ENCODE data around the gene MYCT1. TPM values are rescaled to one million over a fixed set of nuclear protein-coding genes. Genes with fewer than 3 reads are reported as not detected.

Gene MYCT1
- total RNA-seq, 1 experiment from 2014 or later = not detected

DNA sequence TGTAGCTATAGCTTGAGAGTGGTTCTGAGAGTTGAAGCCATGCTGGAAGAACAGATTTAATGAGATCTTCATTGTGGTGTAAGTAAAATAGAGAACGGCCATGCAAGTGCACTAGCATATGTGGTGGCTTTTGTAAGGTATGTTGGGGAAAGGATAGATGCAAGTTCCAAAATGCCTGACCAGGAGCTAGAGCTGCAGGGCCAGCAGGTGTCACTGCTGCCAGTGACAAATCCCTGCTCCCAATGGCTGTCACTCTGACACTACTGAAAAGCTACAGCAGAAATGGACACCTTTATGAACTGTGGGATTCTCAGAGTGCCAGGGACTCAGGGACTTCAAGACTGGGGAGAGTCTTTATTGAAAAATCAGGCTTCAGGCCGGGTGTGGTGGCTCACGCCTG is 29.8 kb downstream of the MYCT1 start:
- peak in 1 of 2 experiments; percentile 7 for DNase-seq
- CTCF ChIA-PET = interaction anchor here (1.3 kb wide), 1 partner anchor 221 kb away, joined by 5 read pairs; no protein-coding TSS in a partner anchor
- POLR2A ChIA-PET = no interaction called here

DNA sequence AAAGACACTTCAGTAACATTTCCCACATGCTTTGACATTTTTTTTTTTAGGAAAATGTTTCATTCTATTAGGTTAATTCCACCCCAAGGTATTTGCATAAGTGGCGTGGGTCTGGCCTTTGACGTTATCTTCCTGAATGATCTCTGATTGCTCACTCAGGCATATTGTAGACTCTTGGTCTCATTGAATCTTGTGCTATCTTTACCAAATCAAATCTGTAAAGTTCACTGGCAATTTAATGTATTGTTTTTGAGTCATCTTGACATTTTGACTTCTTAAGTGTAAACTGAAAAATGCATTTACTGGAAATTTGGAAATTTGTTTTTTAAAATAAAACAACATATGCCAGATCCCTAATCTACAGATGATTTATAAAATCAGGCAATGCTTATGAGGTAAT is 36.9 kb downstream of the MYCT1 start:
- no peak overlapping the region for H3K4me3 Mint-ChIP-seq (ENCODE audit: unreplicated experiment)
- no peaks in the 10 kb centered on the region for H3K4me1 Mint-ChIP-seq (ENCODE audit: low read depth, unreplicated experiment)
- H3K27me3 Mint-ChIP-seq (ENCODE audit: insufficient read depth, unreplicated experiment) = no peaks in the 10 kb centered on the region
- no peaks in the 10 kb centered on the region for H3K36me3 Mint-ChIP-seq (ENCODE audit: insufficient read depth, unreplicated experiment)
- intact Hi-C loops (cut with micrococcal nuclease; ENCODE audit: unreplicated experiment) = no loop called here
- no peaks in the 10 kb centered on the region for H3K4me1 ChIP-seq
- no peaks in the 10 kb centered on the region for H3K9me3 Mint-ChIP-seq (ENCODE audit: unreplicated experiment)
- DNase-seq = no peak
- TF ChIP-seq, protein P1, sequence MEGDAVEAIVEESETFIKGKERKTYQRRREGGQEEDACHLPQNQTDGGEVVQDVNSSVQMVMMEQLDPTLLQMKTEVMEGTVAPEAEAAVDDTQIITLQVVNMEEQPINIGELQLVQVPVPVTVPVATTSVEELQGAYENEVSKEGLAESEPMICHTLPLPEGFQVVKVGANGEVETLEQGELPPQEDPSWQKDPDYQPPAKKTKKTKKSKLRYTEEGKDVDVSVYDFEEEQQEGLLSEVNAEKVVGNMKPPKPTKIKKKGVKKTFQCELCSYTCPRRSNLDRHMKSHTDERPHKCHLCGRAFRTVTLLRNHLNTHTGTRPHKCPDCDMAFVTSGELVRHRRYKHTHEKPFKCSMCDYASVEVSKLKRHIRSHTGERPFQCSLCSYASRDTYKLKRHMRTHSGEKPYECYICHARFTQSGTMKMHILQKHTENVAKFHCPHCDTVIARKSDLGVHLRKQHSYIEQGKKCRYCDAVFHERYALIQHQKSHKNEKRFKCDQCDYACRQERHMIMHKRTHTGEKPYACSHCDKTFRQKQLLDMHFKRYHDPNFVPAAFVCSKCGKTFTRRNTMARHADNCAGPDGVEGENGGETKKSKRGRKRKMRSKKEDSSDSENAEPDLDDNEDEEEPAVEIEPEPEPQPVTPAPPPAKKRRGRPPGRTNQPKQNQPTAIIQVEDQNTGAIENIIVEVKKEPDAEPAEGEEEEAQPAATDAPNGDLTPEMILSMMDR (IDR thresholded peaks at IDR 0.05; ENCODE audit: insufficient read depth in 1 of 2, low read depth in 1 of 2, low read length in 1 of 2, severe bottlenecking in 1 of 2, unreplicated experiment in 1 of 2) = no peak
- H3K36me3 ChIP-seq (ENCODE audit: control insufficient read depth, insufficient read depth, low read length) = no peaks in the 10 kb centered on the region
- H3K9me3 ChIP-seq = no peaks in the 10 kb centered on the region
- POLR2A ChIA-PET = no interaction called here
- H3K27ac Mint-ChIP-seq (ENCODE audit: unreplicated experiment) = no peak overlapping the region
- no peak overlapping the region for H3K4me3 ChIP-seq (ENCODE audit: low read depth, low read length)
- no TSS peak for BruUV-seq (replicated peaks)
- CTCF ChIA-PET = no interaction called here
- H3K27me3 ChIP-seq (replicated peaks; ENCODE audit: control insufficient read depth, insufficient read depth, low read length) = no peaks in the 10 kb centered on the region

More for the DNA sequence above, 29.8 kb downstream of the MYCT1 start:
- Histone ChIP-seq H3K4me3 (ENCODE audit: low read depth, low read length) (no peak overlapping the region), H3K4me1 (no peaks in the 10 kb centered on the region), H3K36me3 (ENCODE audit: control insufficient read depth, insufficient read depth, low read length) (no peaks in the 10 kb centered on the region), H3K9me3 (no peaks in the 10 kb centered on the region), H3K27me3 (replicated peaks; ENCODE audit: control insufficient read depth, insufficient read depth, low read length) (no peaks in the 10 kb centered on the region)
- BruUV-seq (replicated peaks) = no TSS peak
- Mint-ChIP-seq H3K36me3 (ENCODE audit: insufficient read depth, unreplicated experiment) (no peaks in the 10 kb centered on the region), H3K27me3 (ENCODE audit: insufficient read depth, unreplicated experiment) (no peaks in the 10 kb centered on the region), H3K9me3 (ENCODE audit: unreplicated experiment) (no peaks in the 10 kb centered on the region), H3K4me1 (ENCODE audit: low read depth, unreplicated experiment) (no peaks in the 10 kb centered on the region), H3K27ac (ENCODE audit: unreplicated experiment) (no peak overlapping the region), H3K4me3 (ENCODE audit: unreplicated experiment) (no peak overlapping the region)
- TF ChIP-seq, protein P1 (IDR thresholded peaks at IDR 0.05; ENCODE audit: insufficient read depth in 1 of 2, low read depth in 1 of 2, low read length in 1 of 2, severe bottlenecking in 1 of 2, unreplicated experiment in 1 of 2) = peak; percentile 16 to 30
- intact Hi-C loops (cut with micrococcal nuclease; ENCODE audit: unreplicated experiment) = no loop called here

DNA sequence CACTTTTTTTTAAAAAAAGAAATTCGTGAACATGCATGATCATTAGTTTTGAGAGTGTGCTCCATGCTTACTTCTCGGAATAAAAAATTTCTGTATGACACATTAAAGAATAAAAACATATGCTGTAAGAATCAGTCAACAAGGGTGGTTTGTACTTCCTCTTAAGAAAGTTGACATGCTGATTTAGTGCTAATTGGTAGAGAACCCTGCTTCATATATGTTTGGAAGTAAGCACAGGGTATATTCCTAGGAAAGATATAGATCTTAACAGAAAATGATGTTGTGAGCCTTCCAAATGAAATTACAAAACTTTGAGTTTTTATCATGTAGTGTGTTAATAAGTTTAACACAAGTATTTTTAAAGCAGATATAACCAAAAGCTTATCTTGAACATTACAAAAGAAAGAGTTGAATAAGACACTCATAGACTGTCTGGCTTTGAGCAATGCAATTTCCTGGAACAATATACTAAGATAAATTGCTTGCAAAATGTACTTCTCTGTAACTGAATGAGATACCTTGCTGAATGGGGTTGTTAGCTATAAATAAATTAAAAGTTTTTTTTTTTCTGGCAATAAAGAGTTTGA is 39.1 kb downstream of the MYCT1 start:
- CTCF ChIA-PET = no interaction called here

More for the DNA sequence above, 39.1 kb downstream of the MYCT1 start:
- Mint-ChIP-seq H3K4me3 (ENCODE audit: unreplicated experiment) (no peak overlapping the region), H3K4me1 (ENCODE audit: low read depth, unreplicated experiment) (no peaks in the 10 kb centered on the region), H3K36me3 (ENCODE audit: insufficient read depth, unreplicated experiment) (no peaks in the 10 kb centered on the region), H3K9me3 (ENCODE audit: unreplicated experiment) (no peaks in the 10 kb centered on the region), H3K27ac (ENCODE audit: unreplicated experiment) (no peak overlapping the region), H3K27me3 (ENCODE audit: insufficient read depth, unreplicated experiment) (no peaks in the 10 kb centered on the region)
- DNase-seq = no peak
- POLR2A ChIA-PET = no interaction called here
- Histone ChIP-seq H3K4me1 (no peaks in the 10 kb centered on the region), H3K9me3 (no peaks in the 10 kb centered on the region), H3K27me3 (replicated peaks; ENCODE audit: control insufficient read depth, insufficient read depth, low read length) (no peaks in the 10 kb centered on the region), H3K4me3 (ENCODE audit: low read depth, low read length) (no peak overlapping the region), H3K36me3 (ENCODE audit: control insufficient read depth, insufficient read depth, low read length) (no peaks in the 10 kb centered on the region)
- TF ChIP-seq, protein P1 (IDR thresholded peaks at IDR 0.05; ENCODE audit: insufficient read depth in 1 of 2, low read depth in 1 of 2, low read length in 1 of 2, severe bottlenecking in 1 of 2, unreplicated experiment in 1 of 2) = no peak
- no TSS peak for BruUV-seq (replicated peaks)
- intact Hi-C loops (cut with micrococcal nuclease; ENCODE audit: unreplicated experiment) = no loop called here
